Trophoblast cell (in vitro differentiated cells and primary cell): ENCODE measurements around the gene C15orf39.

Experiments used
- DNase-seq, 2 donors: peaks; one replicate each; pipeline ENCODE4 v3.0.0-alpha.2; 2016
- H2AFZ ChIP-seq: 2 replicates; pipeline ENCODE4 v1.6.1; 2013; ENCODE audit warnings: low read length, moderate library complexity, mild to moderate bottlenecking; ENCODE audit not compliant: insufficient read depth, poor library complexity
- H2AK5ac ChIP-seq: 2 replicates; pipeline ENCODE4 v1.6.1; 2013; ENCODE audit warnings: mild to moderate bottlenecking, low read length
- H2BK120ac ChIP-seq: 2 replicates; pipeline ENCODE4 v1.6.1; 2013; ENCODE audit warnings: low read length, mild to moderate bottlenecking, moderate library complexity; ENCODE audit not compliant: insufficient read depth, poor library complexity
- H2BK12ac ChIP-seq: 2 replicates; pipeline ENCODE4 v1.6.1; 2013; ENCODE audit warnings: mild to moderate bottlenecking, low read length, moderate library complexity
- H2BK5ac ChIP-seq: 2 replicates; pipeline ENCODE4 v1.6.1; 2013; ENCODE audit warnings: low read length, low read depth, moderate library complexity, mild to moderate bottlenecking; ENCODE audit not compliant: poor library complexity
- H3K14ac ChIP-seq: 2 replicates; pipeline ENCODE4 v1.6.1; 2013; ENCODE audit warnings: mild to moderate bottlenecking, low read length
- H3K18ac ChIP-seq: 2 replicates; pipeline ENCODE4 v1.6.1; 2013; ENCODE audit warnings: mild to moderate bottlenecking, low read length
- H3K23ac ChIP-seq: 2 replicates; pipeline ENCODE4 v1.6.1; 2013; ENCODE audit warnings: low read length
- H3K27ac ChIP-seq: 2 replicates; pipeline ENCODE4 v1.5.1; 2013; ENCODE audit warnings: low read depth, mild to moderate bottlenecking, inconsistent platforms, low read length, moderate library complexity
- H3K27me3 ChIP-seq: 2 replicates; pipeline ENCODE4 v1.6.1; 2013; ENCODE audit warnings: inconsistent platforms, mild to moderate bottlenecking, low read length, moderate library complexity; ENCODE audit not compliant: insufficient read depth
- H3K36me3 ChIP-seq, 2 experiments: 1 replicate in 1 of 2; 2 replicates in 1 of 2; pipeline ENCODE4 v1.6.1; 2013; ENCODE audit warnings: low read length in 2 of 2, mild to moderate bottlenecking in 2 of 2, moderate library complexity in 1 of 2; ENCODE audit not compliant: insufficient read depth in 2 of 2, control insufficient read depth in 1 of 2
- H3K4ac ChIP-seq: 2 replicates; pipeline ENCODE4 v1.6.1; 2013; ENCODE audit warnings: low read depth, mild to moderate bottlenecking, low read length, moderate library complexity
- H3K4me1 ChIP-seq, 2 experiments: 1 replicate in 1 of 2; 2 replicates in 1 of 2; pipeline ENCODE4 v1.6.1; 2013; ENCODE audit warnings: low read length in 2 of 2, mild to moderate bottlenecking in 2 of 2, moderate library complexity in 1 of 2; ENCODE audit not compliant: insufficient read depth in 2 of 2, control insufficient read depth in 1 of 2
- H3K4me2 ChIP-seq: 2 replicates; pipeline ENCODE4 v1.6.1; 2013; ENCODE audit warnings: inconsistent platforms, mild to moderate bottlenecking, low read length, moderate library complexity
- H3K4me3 ChIP-seq: 2 replicates; pipeline ENCODE4 v1.5.1; 2013; ENCODE audit warnings: mild to moderate bottlenecking, low read depth, low read length, inconsistent platforms
- H3K79me1 ChIP-seq: one replicate; pipeline ENCODE4 v1.6.1; 2013; ENCODE audit warnings: low read length
- H3K79me2 ChIP-seq: 2 replicates; pipeline ENCODE4 v1.6.1; 2013; ENCODE audit warnings: low read length, mild to moderate bottlenecking; ENCODE audit not compliant: control insufficient read depth, insufficient read depth, poor library complexity
- H3K9ac ChIP-seq: 2 replicates; pipeline ENCODE4 v1.6.1; 2013; ENCODE audit warnings: mild to moderate bottlenecking, low read length
- H3K9me3 ChIP-seq: 2 replicates; pipeline ENCODE4 v1.6.1; 2013; ENCODE audit warnings: low read depth, mild to moderate bottlenecking, control low read depth, inconsistent platforms, low read length; ENCODE audit not compliant: insufficient read depth
- H4K12ac ChIP-seq: 2 replicates; pipeline ENCODE4 v1.6.1; 2013; ENCODE audit warnings: low read depth, mild to moderate bottlenecking, low read length, moderate library complexity
- H4K8ac ChIP-seq: 2 replicates; pipeline ENCODE4 v1.6.1; 2013; ENCODE audit warnings: low read depth, mild to moderate bottlenecking, low read length, moderate library complexity
- H4K91ac ChIP-seq: one replicate; pipeline ENCODE4 v1.6.1; 2013; ENCODE audit warnings: low read depth, mild to moderate bottlenecking, low read length, moderate library complexity
- WGBS: extraction: QIAGEN DNeasy Blood & Tissue Kit; methylation state at CpG from one replicate; pipeline ENCODE4 v1.1.7; 2013; ENCODE audit warnings: missing lambda C conversion rate; ENCODE audit not compliant: insufficient read length, insufficient coverage; ENCODE audit errors: extremely low coverage; 5-methylcytosine and 5-hydroxymethylcytosine counted together

Gene C15orf39

DNA sequence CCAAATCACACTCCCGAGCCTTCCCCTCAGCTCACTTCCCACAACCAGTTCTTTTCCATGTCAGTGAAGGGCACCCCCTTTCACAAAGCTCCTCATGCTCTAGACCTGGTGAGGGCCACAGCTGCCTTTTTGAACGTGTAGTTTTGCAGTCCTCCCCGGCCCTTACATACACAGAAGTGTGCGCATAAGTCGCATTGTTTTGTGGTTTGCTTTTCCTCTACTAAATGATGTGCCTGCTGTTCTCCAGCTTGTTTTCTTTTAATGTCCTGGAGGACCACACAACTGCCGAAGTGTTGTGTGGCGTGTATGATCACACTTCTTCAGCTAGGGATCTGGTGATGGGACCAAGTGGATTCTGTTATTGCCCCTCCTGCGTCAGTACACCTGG, 7.6 kb downstream of the C15orf39 start:
- peaks cover 50 to 65% of the 10 kb centered on the region in 2 experiments for H3K36me3 ChIP-seq
- whole genome bisulfite sequencing, result no CpG with 5 or more reads among the region's 8 CpGs

DNA sequence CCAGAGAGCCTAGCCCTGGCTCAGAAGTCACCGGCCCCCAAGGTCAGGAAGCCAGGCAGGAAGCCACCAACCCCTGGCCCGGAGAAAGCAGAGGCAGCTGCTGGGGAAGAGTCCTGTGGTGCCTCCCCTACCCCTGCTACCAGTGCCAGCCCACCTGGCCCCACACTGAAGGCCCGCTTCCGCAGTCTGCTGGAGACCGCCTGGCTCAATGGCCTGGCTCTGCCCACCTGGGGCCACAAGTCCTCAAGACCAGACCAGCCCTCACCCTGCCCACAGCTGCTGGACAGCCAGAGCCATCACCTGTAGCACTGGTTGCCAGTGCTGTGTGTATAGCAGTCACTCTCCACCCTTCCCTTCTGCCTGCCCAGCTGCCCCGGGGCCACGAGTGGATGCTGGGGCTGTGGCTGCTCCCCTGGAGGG, 9.1 kb downstream of the C15orf39 start:
- H3K9me3 ChIP-seq, result peaks cover 3% of the 10 kb centered on the region
- no CpG with 5 or more reads among the region's 7 CpGs for WGBS
- no peak for DNase-seq
- H3K18ac ChIP-seq, result no peak overlapping the region
- no peaks in the 10 kb centered on the region for H3K79me2 ChIP-seq
- H2BK12ac ChIP-seq, result no peak overlapping the region
- H3K4me1 ChIP-seq, result no peaks in the 10 kb centered on the region
- no peak overlapping the region for H3K9ac ChIP-seq
- no peak overlapping the region for H2BK120ac ChIP-seq
- H3K23ac ChIP-seq, result no peak overlapping the region
- no peak overlapping the region for H3K4me2 ChIP-seq
- H2AFZ ChIP-seq, result no peak overlapping the region
- H3K14ac ChIP-seq, result no peak overlapping the region
- no peak overlapping the region for H4K12ac ChIP-seq
- H2BK5ac ChIP-seq, result no peak overlapping the region
- no peak overlapping the region for H2AK5ac ChIP-seq
- H3K4ac ChIP-seq, result no peak overlapping the region
- H3K4me3 ChIP-seq, result no peak overlapping the region
- H4K91ac ChIP-seq, result no peak overlapping the region
- no peak overlapping the region for H4K8ac ChIP-seq
- no peak overlapping the region for H3K27ac ChIP-seq
- no peaks in the 10 kb centered on the region for H3K27me3 ChIP-seq
- H3K79me1 ChIP-seq, result no peaks in the 10 kb centered on the region
- peaks cover 50 to 64% of the 10 kb centered on the region in 2 experiments for H3K36me3 ChIP-seq

More for the DNA sequence above, 7.6 kb downstream of the C15orf39 start:
- Histone ChIP-seq H4K8ac (no peak overlapping the region), H3K4me3 (no peak overlapping the region), H4K12ac (no peak overlapping the region), H3K9me3 (peaks cover 3% of the 10 kb centered on the region), H2BK5ac (no peak overlapping the region), H2AFZ (no peak overlapping the region), H3K18ac (no peak overlapping the region), H3K79me2 (no peaks in the 10 kb centered on the region), H3K23ac (no peak overlapping the region), H3K4me1 (no peaks in the 10 kb centered on the region), H2BK12ac (no peak overlapping the region), H3K27ac (no peak overlapping the region), H4K91ac (no peak overlapping the region), H2AK5ac (no peak overlapping the region), H3K4ac (no peak overlapping the region), H3K9ac (no peak overlapping the region), H2BK120ac (no peak overlapping the region), H3K14ac (no peak overlapping the region), H3K4me2 (no peak overlapping the region), H3K79me1 (no peaks in the 10 kb centered on the region), H3K27me3 (no peaks in the 10 kb centered on the region)
- no peak for DNase-seq

DNA sequence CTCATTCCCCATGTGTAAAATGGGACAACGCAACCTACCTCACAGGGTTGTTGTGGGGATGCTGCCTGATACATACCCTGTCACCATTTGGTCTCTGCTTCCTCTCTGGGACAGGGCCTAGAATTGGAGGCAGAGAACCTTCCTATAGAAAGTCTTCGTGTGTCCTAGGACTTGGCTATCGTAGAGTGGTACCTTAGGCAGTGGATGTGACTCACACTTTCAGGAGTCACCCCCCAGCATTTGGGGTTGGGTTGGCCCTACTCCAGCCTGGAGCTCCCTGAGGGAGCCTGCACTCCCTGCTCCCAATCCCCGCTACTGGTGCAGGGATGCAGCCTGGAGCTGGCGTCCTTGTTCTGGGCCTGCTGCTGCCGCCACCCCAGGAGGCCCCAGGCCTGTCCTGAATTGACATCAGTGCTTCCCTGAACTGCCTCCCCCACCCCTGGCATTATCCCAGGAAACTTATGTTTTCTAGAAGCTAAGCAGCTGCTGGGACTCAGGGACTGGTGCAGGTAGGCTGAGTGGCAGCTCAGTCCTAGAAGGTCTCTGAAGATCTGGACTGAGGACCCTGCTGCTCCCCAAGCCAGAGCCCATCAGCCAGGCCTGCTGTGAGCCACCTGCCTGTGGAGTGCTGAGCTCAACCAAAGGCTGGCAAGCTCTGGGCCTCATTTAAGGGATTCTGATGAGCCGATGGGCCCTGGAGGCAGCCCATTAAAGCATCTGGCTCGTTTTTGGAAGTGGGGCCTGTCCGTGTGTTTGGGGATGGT, 9.9 kb downstream of the C15orf39 start:
- Histone ChIP-seq H3K23ac (no peak overlapping the region), H3K14ac (no peak overlapping the region), H3K27ac (no peak overlapping the region), H3K27me3 (no peaks in the 10 kb centered on the region), H3K9me3 (peaks cover 3% of the 10 kb centered on the region), H2AK5ac (no peak overlapping the region), H3K4me2 (no peak overlapping the region), H4K91ac (no peak overlapping the region), H2AFZ (no peak overlapping the region), H2BK5ac (no peak overlapping the region), H4K12ac (no peak overlapping the region), H3K4me3 (no peak overlapping the region), H3K4me1 (no peaks in the 10 kb centered on the region), H2BK120ac (no peak overlapping the region), H3K79me2 (no peaks in the 10 kb centered on the region), H4K8ac (no peak overlapping the region), H3K36me3 (peaks cover 44 to 56% of the 10 kb centered on the region in 2 experiments), H3K4ac (no peak overlapping the region), H3K9ac (no peak overlapping the region), H2BK12ac (no peak overlapping the region), H3K79me1 (no peaks in the 10 kb centered on the region), H3K18ac (no peak overlapping the region)
- DNase-seq, result no peak
- WGBS, result no CpG with 5 or more reads among the region's 9 CpGs

DNA sequence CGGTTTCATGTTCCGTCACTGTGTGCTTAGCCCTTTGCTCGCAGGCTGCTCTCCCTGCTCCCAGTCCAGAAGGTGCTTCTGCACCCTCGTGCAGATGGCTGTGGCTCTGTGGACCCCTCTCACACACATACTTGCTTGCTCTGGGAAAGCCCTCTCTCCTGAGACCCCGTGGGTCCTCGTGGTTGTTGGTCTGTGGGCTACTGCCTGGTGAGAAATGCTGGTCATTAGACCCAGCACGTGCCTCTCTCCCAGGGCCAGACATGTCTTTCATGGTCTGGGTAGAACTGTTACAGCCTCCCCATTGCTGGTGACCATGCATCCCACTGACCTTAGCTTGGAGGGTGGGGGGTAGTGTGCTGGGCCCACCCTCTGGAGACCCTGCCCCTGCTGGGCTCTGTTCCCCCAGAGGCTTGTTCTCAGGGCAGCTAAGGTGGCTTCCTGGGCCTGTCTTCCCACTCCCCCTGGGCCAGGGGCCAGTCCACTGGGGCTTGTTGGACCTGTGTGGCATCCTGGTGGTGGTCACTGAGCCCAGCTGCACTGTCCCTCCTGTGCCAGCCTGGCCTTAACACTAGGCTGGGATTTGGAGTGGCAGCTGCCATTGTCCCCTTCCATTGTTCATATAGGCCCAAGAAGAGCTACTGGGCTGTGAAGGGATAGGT, 10.6 kb downstream of the C15orf39 start:
- Histone ChIP-seq H2AK5ac (no peak overlapping the region), H2BK120ac (no peak overlapping the region), H3K4ac (no peak overlapping the region), H3K4me1 (no peaks in the 10 kb centered on the region), H3K79me1 (no peaks in the 10 kb centered on the region), H3K23ac (no peak overlapping the region), H2BK5ac (no peak overlapping the region), H4K12ac (no peak overlapping the region), H3K79me2 (no peaks in the 10 kb centered on the region), H2AFZ (no peak overlapping the region), H3K36me3 (peaks cover 39 to 51% of the 10 kb centered on the region in 2 experiments), H3K18ac (no peak overlapping the region), H3K9me3 (peaks cover 3% of the 10 kb centered on the region), H2BK12ac (no peak overlapping the region), H3K14ac (no peak overlapping the region), H3K27me3 (no peaks in the 10 kb centered on the region), H3K4me3 (no peak overlapping the region), H3K4me2 (no peak overlapping the region), H3K27ac (no peak overlapping the region), H4K91ac (no peak overlapping the region), H3K9ac (no peak overlapping the region), H4K8ac (no peak overlapping the region)
- DNase-seq, result no peak
- WGBS, result no CpG with 5 or more reads among the region's 7 CpGs
